ENCODE results near the gene TANK.

The TANK gene

GRCh38 chr2:161152302-161152701, 7.9 kb upstream of the TANK start:
- DNase-seq (ENCODE audit: low read depth): no peak
- no peak for TF ChIP-seq CTCF (conservative IDR thresholded peaks at IDR 0.05; ENCODE audit: control insufficient read depth, insufficient read depth, low read depth, low read length)
- H3K4me3 ChIP-seq (ENCODE audit: control insufficient read depth, low read depth, low read length): no peak overlapping the region

GRCh38 chr2:161158882-161159281, 1.3 kb upstream of the TANK start:
- peak; percentile 44 for DNase-seq (ENCODE audit: low read depth)
- no peak for TF ChIP-seq CTCF (conservative IDR thresholded peaks at IDR 0.05; ENCODE audit: control insufficient read depth, insufficient read depth, low read depth, low read length)

GRCh38 chr2:161159456-161160225, 587 bp upstream of the TANK start:
- no peak for TF ChIP-seq CTCF (conservative IDR thresholded peaks at IDR 0.05; ENCODE audit: control insufficient read depth, insufficient read depth, low read depth, low read length)
- peak overlapping the region; percentile 40 for H3K4me3 ChIP-seq (ENCODE audit: control insufficient read depth, low read depth, low read length)
- peak; percentile 8 for DNase-seq (ENCODE audit: low read depth)

More at GRCh38 chr2:161158882-161159281, 1.3 kb upstream of the TANK start:
- H3K4me3 ChIP-seq (ENCODE audit: control insufficient read depth, low read depth, low read length): no peak overlapping the region

GRCh38 chr2:161161074-161161706, 962 bp downstream of the TANK start:
- DNase-seq (ENCODE audit: low read depth): peak; percentile 10
- no peak for TF ChIP-seq CTCF (conservative IDR thresholded peaks at IDR 0.05; ENCODE audit: control insufficient read depth, insufficient read depth, low read depth, low read length)
- peak overlapping the region; percentile 95 for H3K4me3 ChIP-seq (ENCODE audit: control insufficient read depth, low read depth, low read length)

- DNase-seq (ENCODE audit: low read depth): no peak
- TF ChIP-seq CTCF (conservative IDR thresholded peaks at IDR 0.05; ENCODE audit: control insufficient read depth, insufficient read depth, low read depth, low read length): no peak
- H3K4me3 ChIP-seq (ENCODE audit: control insufficient read depth, low read depth, low read length): no peak overlapping the region
These were observed 3.2 kb downstream of the TANK start for GRCh38 chr2:161163440-161163839.

- DNase-seq (ENCODE audit: low read depth): no peak
- no peak overlapping the region for H3K4me3 ChIP-seq (ENCODE audit: control insufficient read depth, low read depth, low read length)
- no peak for TF ChIP-seq CTCF (conservative IDR thresholded peaks at IDR 0.05; ENCODE audit: control insufficient read depth, insufficient read depth, low read depth, low read length)
These were observed 3.9 kb downstream of the TANK start for GRCh38 chr2:161164161-161164560.
